ENCODE results near the gene NPL.

DNA sequence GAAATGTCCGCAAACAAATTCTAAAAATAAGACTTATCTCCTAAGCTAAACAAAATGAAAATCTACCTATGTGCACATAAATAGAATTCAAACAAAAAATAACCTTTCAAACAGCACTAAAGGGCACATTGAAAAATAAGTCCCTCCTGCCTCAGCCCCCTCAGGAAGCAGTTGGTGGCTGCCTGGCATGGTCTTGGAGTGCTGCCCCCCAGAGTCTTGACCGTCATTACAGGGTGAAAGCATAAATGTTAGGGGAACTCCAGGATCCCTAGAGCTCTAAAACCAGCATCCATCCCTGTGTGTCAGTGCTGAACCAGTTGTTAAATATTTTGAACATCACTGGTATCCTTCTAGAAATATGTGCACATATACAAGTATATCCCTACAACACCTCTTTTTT lies 6.5 kb upstream of the NPL start:
- TF ChIP-seq, protein P1, sequence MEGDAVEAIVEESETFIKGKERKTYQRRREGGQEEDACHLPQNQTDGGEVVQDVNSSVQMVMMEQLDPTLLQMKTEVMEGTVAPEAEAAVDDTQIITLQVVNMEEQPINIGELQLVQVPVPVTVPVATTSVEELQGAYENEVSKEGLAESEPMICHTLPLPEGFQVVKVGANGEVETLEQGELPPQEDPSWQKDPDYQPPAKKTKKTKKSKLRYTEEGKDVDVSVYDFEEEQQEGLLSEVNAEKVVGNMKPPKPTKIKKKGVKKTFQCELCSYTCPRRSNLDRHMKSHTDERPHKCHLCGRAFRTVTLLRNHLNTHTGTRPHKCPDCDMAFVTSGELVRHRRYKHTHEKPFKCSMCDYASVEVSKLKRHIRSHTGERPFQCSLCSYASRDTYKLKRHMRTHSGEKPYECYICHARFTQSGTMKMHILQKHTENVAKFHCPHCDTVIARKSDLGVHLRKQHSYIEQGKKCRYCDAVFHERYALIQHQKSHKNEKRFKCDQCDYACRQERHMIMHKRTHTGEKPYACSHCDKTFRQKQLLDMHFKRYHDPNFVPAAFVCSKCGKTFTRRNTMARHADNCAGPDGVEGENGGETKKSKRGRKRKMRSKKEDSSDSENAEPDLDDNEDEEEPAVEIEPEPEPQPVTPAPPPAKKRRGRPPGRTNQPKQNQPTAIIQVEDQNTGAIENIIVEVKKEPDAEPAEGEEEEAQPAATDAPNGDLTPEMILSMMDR (optimal IDR thresholded peaks at IDR 0.05 in 1 of 3, IDR thresholded peaks at IDR 0.05 in 1 of 3, conservative IDR thresholded peaks at IDR 0.05 in 1 of 3; ENCODE audit: extremely low read depth in 1 of 3, insufficient read depth in 2 of 3, low read length in 3 of 3) = peak in 1 of 3 experiments; percentile 4
- no peak for TF ChIP-seq EZH2 (IDR thresholded peaks at IDR 0.05; ENCODE audit: low read length)

All from keratinocyte (primary cell).